ENCODE data around the gene MEAF6.

Gene MEAF6

DNA sequence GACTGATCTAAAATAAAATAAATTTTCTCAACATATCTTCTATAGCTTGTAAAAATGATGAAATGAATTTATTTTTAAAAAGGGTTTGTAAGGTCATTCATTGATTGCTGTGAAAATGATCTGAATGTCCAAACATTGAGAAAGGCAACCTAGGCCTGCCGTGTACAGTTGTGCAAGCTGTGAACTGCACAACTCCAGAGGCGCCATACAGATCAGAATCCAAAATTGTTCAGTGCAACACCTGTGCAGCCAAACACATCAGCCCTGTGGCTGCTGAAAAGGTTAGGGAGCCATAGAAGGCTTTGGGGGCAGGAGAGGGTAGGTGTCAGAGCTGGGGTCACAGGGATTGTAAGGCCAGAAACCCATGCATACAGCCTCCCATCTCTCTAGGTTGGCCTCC is 50.1 kb downstream of the MEAF6 start:
- Histone ChIP-seq H3K27me3 (ENCODE audit: insufficient read depth, poor library complexity, severe bottlenecking) (no peaks in the 10 kb centered on the region), H3K4me3 (replicated peaks; ENCODE audit: insufficient read depth, low read length) (no peak overlapping the region), H3K27ac (replicated peaks) (no peak overlapping the region)
- no peak for TF ChIP-seq POLR2AphosphoS5 (IDR thresholded peaks at IDR 0.05; ENCODE audit: low read depth)
- no peak for TF ChIP-seq GABPA (IDR thresholded peaks at IDR 0.05; ENCODE audit: low read depth)
- TF ChIP-seq, protein P1, sequence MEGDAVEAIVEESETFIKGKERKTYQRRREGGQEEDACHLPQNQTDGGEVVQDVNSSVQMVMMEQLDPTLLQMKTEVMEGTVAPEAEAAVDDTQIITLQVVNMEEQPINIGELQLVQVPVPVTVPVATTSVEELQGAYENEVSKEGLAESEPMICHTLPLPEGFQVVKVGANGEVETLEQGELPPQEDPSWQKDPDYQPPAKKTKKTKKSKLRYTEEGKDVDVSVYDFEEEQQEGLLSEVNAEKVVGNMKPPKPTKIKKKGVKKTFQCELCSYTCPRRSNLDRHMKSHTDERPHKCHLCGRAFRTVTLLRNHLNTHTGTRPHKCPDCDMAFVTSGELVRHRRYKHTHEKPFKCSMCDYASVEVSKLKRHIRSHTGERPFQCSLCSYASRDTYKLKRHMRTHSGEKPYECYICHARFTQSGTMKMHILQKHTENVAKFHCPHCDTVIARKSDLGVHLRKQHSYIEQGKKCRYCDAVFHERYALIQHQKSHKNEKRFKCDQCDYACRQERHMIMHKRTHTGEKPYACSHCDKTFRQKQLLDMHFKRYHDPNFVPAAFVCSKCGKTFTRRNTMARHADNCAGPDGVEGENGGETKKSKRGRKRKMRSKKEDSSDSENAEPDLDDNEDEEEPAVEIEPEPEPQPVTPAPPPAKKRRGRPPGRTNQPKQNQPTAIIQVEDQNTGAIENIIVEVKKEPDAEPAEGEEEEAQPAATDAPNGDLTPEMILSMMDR (IDR thresholded peaks at IDR 0.05; ENCODE audit: insufficient read depth, low read length): no peak
- TF ChIP-seq, protein P2, sequence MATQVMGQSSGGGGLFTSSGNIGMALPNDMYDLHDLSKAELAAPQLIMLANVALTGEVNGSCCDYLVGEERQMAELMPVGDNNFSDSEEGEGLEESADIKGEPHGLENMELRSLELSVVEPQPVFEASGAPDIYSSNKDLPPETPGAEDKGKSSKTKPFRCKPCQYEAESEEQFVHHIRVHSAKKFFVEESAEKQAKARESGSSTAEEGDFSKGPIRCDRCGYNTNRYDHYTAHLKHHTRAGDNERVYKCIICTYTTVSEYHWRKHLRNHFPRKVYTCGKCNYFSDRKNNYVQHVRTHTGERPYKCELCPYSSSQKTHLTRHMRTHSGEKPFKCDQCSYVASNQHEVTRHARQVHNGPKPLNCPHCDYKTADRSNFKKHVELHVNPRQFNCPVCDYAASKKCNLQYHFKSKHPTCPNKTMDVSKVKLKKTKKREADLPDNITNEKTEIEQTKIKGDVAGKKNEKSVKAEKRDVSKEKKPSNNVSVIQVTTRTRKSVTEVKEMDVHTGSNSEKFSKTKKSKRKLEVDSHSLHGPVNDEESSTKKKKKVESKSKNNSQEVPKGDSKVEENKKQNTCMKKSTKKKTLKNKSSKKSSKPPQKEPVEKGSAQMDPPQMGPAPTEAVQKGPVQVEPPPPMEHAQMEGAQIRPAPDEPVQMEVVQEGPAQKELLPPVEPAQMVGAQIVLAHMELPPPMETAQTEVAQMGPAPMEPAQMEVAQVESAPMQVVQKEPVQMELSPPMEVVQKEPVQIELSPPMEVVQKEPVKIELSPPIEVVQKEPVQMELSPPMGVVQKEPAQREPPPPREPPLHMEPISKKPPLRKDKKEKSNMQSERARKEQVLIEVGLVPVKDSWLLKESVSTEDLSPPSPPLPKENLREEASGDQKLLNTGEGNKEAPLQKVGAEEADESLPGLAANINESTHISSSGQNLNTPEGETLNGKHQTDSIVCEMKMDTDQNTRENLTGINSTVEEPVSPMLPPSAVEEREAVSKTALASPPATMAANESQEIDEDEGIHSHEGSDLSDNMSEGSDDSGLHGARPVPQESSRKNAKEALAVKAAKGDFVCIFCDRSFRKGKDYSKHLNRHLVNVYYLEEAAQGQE (IDR thresholded peaks at IDR 0.05; ENCODE audit: insufficient replicate concordance, low read depth): no peak
- TF ChIP-seq SPI1 (IDR thresholded peaks at IDR 0.05; ENCODE audit: borderline replicate concordance, low read depth): no peak
- no peak for DNase-seq (ENCODE audit: low read depth in 1 of 2, low spot score in 1 of 2)

DNA sequence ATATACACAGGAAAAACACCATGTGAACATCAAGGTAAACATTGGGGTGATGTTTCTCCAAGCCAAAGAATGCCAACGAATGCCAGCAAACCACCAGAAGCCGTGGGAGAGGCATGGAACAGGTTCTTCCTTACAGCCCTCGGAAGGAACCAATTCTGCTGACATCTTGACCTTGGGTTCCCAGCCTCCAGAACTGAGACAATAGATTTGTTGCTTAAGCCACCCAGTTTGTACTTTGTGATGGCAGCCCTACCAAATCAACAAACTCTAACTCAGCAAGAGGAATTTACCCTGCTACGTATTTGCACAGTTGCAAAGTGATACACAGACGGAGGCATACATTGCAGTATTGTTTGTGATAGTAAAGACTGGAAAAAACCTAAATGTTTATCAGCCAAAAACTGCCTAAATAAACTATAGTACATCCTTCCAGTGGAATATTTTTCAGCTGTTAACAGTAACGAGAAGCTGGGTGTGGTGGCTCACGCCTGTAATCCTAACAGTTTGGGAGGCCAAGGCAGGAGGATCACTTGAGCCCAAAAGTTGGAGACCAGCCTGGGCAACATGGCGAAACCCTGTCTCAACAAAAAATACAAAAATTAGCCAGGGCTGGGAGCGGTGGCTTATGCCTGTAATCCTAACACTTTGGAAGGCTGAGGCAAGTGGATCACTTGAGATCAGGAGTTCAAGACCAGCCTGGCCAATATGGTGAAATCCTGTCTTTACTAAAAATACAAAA is 52.7 kb downstream of the MEAF6 start:
- no peak for TF ChIP-seq GABPA (IDR thresholded peaks at IDR 0.05; ENCODE audit: low read depth)
- TF ChIP-seq, protein P2 (IDR thresholded peaks at IDR 0.05; ENCODE audit: insufficient replicate concordance, low read depth): no peak
- TF ChIP-seq, protein P1 (IDR thresholded peaks at IDR 0.05; ENCODE audit: insufficient read depth, low read length): no peak
- no peak for TF ChIP-seq POLR2AphosphoS5 (IDR thresholded peaks at IDR 0.05; ENCODE audit: low read depth)
- no peak for TF ChIP-seq SPI1 (IDR thresholded peaks at IDR 0.05; ENCODE audit: borderline replicate concordance, low read depth)
- Histone ChIP-seq H3K27me3 (ENCODE audit: insufficient read depth, poor library complexity, severe bottlenecking) (no peaks in the 10 kb centered on the region), H3K4me3 (replicated peaks; ENCODE audit: insufficient read depth, low read length) (no peak overlapping the region), H3K27ac (replicated peaks) (no peak overlapping the region)
- DNase-seq (ENCODE audit: low read depth in 1 of 2, low spot score in 1 of 2): no peak

DNA sequence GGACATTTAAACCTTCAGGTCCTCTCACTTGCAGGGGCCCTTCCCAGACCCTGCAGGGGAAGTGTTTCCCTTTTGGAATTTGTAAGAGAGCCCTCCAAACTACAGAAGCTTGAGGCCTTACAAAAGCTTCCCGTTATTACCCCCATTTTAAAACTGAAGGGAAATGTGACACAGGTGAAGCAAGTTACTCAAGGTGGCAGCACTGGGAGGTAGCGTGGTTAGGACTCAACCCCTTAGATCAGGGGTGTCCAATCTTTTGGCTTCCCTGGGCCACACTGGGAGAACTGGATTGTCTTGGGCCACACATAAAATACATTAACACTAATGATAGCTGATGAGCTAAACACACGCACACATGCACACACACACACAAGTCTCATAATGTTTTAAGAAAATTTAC is 56.0 kb downstream of the MEAF6 start:
- H3K27ac ChIP-seq (replicated peaks): no peak overlapping the region
- no peak for DNase-seq (ENCODE audit: low read depth in 1 of 2, low spot score in 1 of 2)
- H3K27me3 ChIP-seq (ENCODE audit: insufficient read depth, poor library complexity, severe bottlenecking): no peaks in the 10 kb centered on the region
- TF ChIP-seq, protein P2 (IDR thresholded peaks at IDR 0.05; ENCODE audit: insufficient replicate concordance, low read depth): no peak
- TF ChIP-seq GABPA (IDR thresholded peaks at IDR 0.05; ENCODE audit: low read depth) (no peak), SPI1 (IDR thresholded peaks at IDR 0.05; ENCODE audit: borderline replicate concordance, low read depth) (no peak), POLR2AphosphoS5 (IDR thresholded peaks at IDR 0.05; ENCODE audit: low read depth) (no peak)
- TF ChIP-seq, protein P1 (IDR thresholded peaks at IDR 0.05; ENCODE audit: insufficient read depth, low read length): no peak
- no peak overlapping the region for H3K4me3 ChIP-seq (replicated peaks; ENCODE audit: insufficient read depth, low read length)

Measured in HL-60 (cell line).